Endothelial cell of umbilical vein (primary cell): Measurements from ENCODE around the gene UEVLD. TPM values are rescaled to one million over a fixed set of nuclear protein-coding genes. Genes with fewer than 3 reads are reported as not detected.
A peak's percentile ranks its signal among the peaks of the same experiment; 100 is the strongest.

Experiments
- Bru-seq: library from RNA; stranded (reverse); fragments of 400-500 nt; gene quantifications from one replicate; lab custom pipeline; 2021; lab: Mats Ljungman, UMichigan
- BruChase-seq, 2 experiments: library from RNA; stranded (reverse); fragments of 400-500 nt; gene quantifications; one replicate each; lab custom pipeline; 2021; lab: Mats Ljungman, UMichigan
- BruUV-seq: library from RNA; stranded (reverse); fragments of 400-500 nt; replicated peaks from 2 replicates; lab custom pipeline; 2021; lab: Mats Ljungman, UMichigan
- CTCF ChIA-PET: fragments of 300-600, 350-600 bp; sonication (Branson Sonifier 250); formaldehyde crosslinking; loops from one replicate; lab custom pipeline; 2021; ENCODE audit warnings: antibody characterized with exemption, inconsistent platforms; lab: Charles Lee
- POLR2A ChIA-PET: fragments of 300-600, 350-600 bp; sonication (Branson Sonifier 250); formaldehyde crosslinking; loops from one replicate; lab custom pipeline; 2021; ENCODE audit warnings: antibody characterized with exemption, inconsistent platforms; lab: Charles Lee
- DNase-seq: peaks from one replicate; pipeline ENCODE4 v3.0.0-alpha.2; 2011; ENCODE audit warnings: low read depth, low spot score
- FAIRE-seq: peaks from 2 replicates; lab custom pipeline; 2011; peaks lifted over from hg19 to GRCh38; lab: Jason Lieb, UNC
- H2AFZ ChIP-seq: 2 replicates; pipeline ENCODE4 v1.6.0; 2012; ENCODE audit warnings: low read depth, low read length, control low read depth, inconsistent platforms
- H3K27ac ChIP-seq: 2 replicates; pipeline ENCODE4 v1.5.1; 2011; ENCODE audit warnings: low read depth, mild to moderate bottlenecking, control low read depth, low read length, moderate library complexity; ENCODE audit not compliant: insufficient read depth
- H3K27me3 ChIP-seq, 2 experiments: 2 replicates each; pipeline versions ENCODE4 v1.6.0 to v1.6.1; 2011; ENCODE audit warnings: low read length in 2 of 2, mixed read lengths in 1 of 2; ENCODE audit not compliant: control insufficient read depth in 2 of 2, insufficient read depth in 2 of 2
- H3K36me3 ChIP-seq, 2 experiments: 2 replicates in 1 of 2; 3 replicates in 1 of 2; pipeline ENCODE4 v1.5.1; 2011; ENCODE audit warnings: low read length in 2 of 2, mild to moderate bottlenecking in 1 of 2, moderate library complexity in 1 of 2; ENCODE audit not compliant: control insufficient read depth in 2 of 2, insufficient read depth in 2 of 2; ENCODE audit errors: extremely low read depth in 1 of 2
- H3K4me1 ChIP-seq: 3 replicates; pipeline ENCODE4 v1.5.1; 2011; ENCODE audit warnings: mild to moderate bottlenecking, low read length; ENCODE audit not compliant: control insufficient read depth, insufficient read depth; ENCODE audit errors: extremely low read depth
- H3K4me2 ChIP-seq: 2 replicates; pipeline ENCODE4 v1.6.1; 2011; ENCODE audit warnings: low read length, control low read depth, mixed read lengths; ENCODE audit not compliant: insufficient read depth
- H3K4me3 ChIP-seq, 3 experiments: fragments of 200-600 bp in 1 of 3; sonication (generic), shearing (Covaris generic) in 1 of 3; replicated peaks in 1 of 3; 2 replicates each; pipeline ENCODE4 v1.5.1; 2011 to 2016; ENCODE audit warnings: control low read depth in 3 of 3, low read length in 3 of 3, mild to moderate bottlenecking in 2 of 3, inconsistent platforms in 1 of 3, low read depth in 1 of 3, moderate library complexity in 1 of 3; ENCODE audit not compliant: insufficient read depth in 1 of 3
- H3K79me2 ChIP-seq: 2 replicates; pipeline ENCODE4 v1.6.0; 2012; ENCODE audit warnings: low read length, inconsistent platforms; ENCODE audit not compliant: control insufficient read depth, insufficient read depth
- H3K9ac ChIP-seq: replicated peaks from 2 replicates; pipeline ENCODE3; 2011; ENCODE audit warnings: low read length, control low read depth; ENCODE audit not compliant: insufficient read depth; ENCODE audit errors: extremely low read depth
- H3K9me1 ChIP-seq: replicated peaks from 3 replicates; pipeline ENCODE4 v1.6.0; 2011; ENCODE audit warnings: mild to moderate bottlenecking, low read length; ENCODE audit not compliant: control insufficient read depth, insufficient read depth; ENCODE audit errors: extremely low read depth
- H3K9me3 ChIP-seq: replicated peaks from 2 replicates; pipeline ENCODE4 v1.5.1; 2012; ENCODE audit warnings: low read length, inconsistent platforms; ENCODE audit not compliant: control insufficient read depth, insufficient read depth
- H4K20me1 ChIP-seq: replicated peaks from 2 replicates; pipeline ENCODE3; 2011; ENCODE audit warnings: mild to moderate bottlenecking, low read length; ENCODE audit not compliant: control insufficient read depth, insufficient read depth; ENCODE audit errors: extremely low read depth
- FOS ChIP-seq: IDR thresholded peaks from 2 replicates; pipeline ENCODE4 v1.6.1; 2011; ENCODE audit warnings: mild to moderate bottlenecking, low read length, moderate library complexity, borderline replicate concordance; ENCODE audit not compliant: insufficient read depth
- JUN ChIP-seq: IDR thresholded peaks from 2 replicates; pipeline ENCODE4 v1.6.1; 2011; ENCODE audit warnings: borderline replicate concordance, low read depth; ENCODE audit not compliant: insufficient read length, insufficient read depth
- POLR2A ChIP-seq: IDR thresholded peaks from 2 replicates; pipeline ENCODE4 v1.6.1; 2012; ENCODE audit warnings: low read depth, mild to moderate bottlenecking, control low read depth, low read length
- POLR2AphosphoS5 ChIP-seq: IDR thresholded peaks from 2 replicates; pipeline ENCODE4 v1.6.1; 2012; ENCODE audit warnings: low read depth, mild to moderate bottlenecking, control low read depth, low read length, moderate library complexity; ENCODE audit not compliant: insufficient read depth
- dilution Hi-C: fragments of 300-500 bp; cut with MboI; formaldehyde crosslinking; loops from one replicate; pipeline ENCODE4 v1.15.0; 2019; ENCODE audit warnings: low sequenced_read_pairs; ENCODE audit not compliant: extremely low pct_ligation_motif_present
- intact Hi-C: fragments of 100-400 bp; cut with micrococcal nuclease; formaldehyde crosslinking; loops from one replicate; pipeline ENCODE4 v1.10.0; 2022
- long read RNA-seq: library from polyadenylated mRNA; stranded (forward); transcript quantifications from one replicate; pipeline ENCODE4 v2.0.0, GENCODE V29; 2021
- polyA minus RNA-seq, 3 experiments: library from RNA; depleted of rRNA, polyadenylated mRNA; stranded (reverse); fragments of >200 nt; gene quantifications; 1 replicate in 1 of 3; 2 replicates in 2 of 3; pipeline ENCODE4 v1.2.3, GENCODE V29; 2011
- polyA plus RNA-seq, 4 experiments: library from polyadenylated mRNA; depleted of rRNA in 3 of 4; stranded (reverse) in 3 of 4; unstranded in 1 of 4; fragments of >200 nt; gene quantifications; 2 replicates each; pipeline versions ENCODE4 v1.2.1 to v1.2.3, GENCODE V29; 2011 to 2012; ENCODE audit warnings: missing spikeins in 1 of 4
- total RNA-seq: library from RNA; stranded (reverse); gene quantifications from 2 replicates; pipeline ENCODE4 v1.2.3, GENCODE V29; 2021
- TF ChIP-seq, protein P1 (sequence below): IDR thresholded peaks from 2 replicates; pipeline ENCODE4 v1.6.1; 2011; ENCODE audit not compliant: insufficient read depth, insufficient read length

Gene UEVLD
- total RNA-seq (19.1 and 22.5 TPM in 2 replicates), polyA plus RNA-seq (8.0 and 9.2 TPM in 2 replicates), polyA minus RNA-seq (15.7 and 19.2 TPM in 2 replicates), Bru-seq, nascent RNA (percentile 71 among the genes with signal in this experiment), BruChase-seq, experiment 1, labeled RNA remaining after a 6-hour chase (percentile 71 among the genes with signal in this experiment), BruChase-seq, experiment 2, labeled RNA remaining after a 2-hour chase (percentile 72 among the genes with signal in this experiment)
- 9.5 and 12.1 TPM in 2 replicates for polyA plus RNA-seq (2011; cell fraction: cytosol; rRNA removed)
- polyA plus RNA-seq (2011; cell fraction: nucleus; rRNA removed), result 11.5 and 13.9 TPM in 2 replicates
- polyA plus RNA-seq (2012), result 17.0 and 21.0 TPM in 2 replicates
- 11.8 TPM for polyA minus RNA-seq (2011; cell fraction: cytosol; rRNA and poly(A)+ RNA removed)
- 7.3 and 12.1 TPM in 2 replicates for polyA minus RNA-seq (2011; cell fraction: nucleus; rRNA and poly(A)+ RNA removed)
- long read RNA-seq, full-length matches to known transcripts, result 14 of 18 reads
- long read RNA-seq, partial matches to known transcripts, result 2 of 18 reads
- long read RNA-seq, other reads (novel, unspliced or antisense), result 2 of 18 reads

DNA sequence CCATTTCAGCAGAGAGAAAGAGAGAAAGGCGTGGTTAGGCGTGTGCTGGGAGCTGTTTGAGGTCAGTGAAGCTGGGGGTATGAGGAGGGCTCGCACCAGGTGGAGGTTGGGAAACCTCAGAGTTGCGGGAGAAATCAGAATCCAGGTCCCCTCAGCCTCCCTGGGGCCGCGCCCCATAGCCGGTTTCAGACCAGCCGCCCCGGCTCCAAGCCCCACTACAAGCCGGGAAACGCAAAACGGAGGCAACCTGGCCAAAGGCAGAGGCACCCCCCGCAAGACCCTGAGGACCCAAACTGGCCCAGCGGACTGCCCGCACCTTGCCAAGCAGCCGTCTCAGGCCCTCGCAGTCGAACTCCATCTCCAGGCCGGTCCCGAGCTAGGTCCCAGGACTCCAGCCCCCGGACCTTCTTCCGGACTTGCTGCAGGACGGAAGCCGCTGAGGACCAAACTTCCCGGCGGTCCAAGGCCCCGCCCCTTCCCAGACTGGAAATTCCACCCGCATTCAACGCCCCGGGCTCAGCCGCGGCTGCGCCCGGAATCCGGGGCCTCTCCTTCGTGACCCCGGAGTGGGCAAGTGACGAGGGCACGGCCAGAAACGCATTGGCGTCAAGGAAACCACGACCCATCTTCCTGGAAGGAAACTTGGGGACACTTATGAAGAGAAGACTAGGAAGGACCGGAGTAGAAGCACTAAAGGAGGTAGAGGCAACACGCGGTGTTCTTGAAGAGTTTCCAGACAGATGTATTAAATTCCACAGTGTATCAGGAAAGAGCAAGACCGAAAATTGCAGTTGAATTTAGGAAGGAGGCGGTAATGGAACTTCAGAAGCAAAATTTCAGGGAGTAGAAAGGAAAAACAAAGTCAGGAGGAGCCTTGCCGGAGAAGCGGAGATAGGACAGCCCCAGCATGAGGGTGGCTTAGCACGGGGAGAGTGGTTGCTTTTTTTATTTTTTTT is at the start of gene UEVLD:
Gene UEVLD (minus strand): TSS at position 438 of the 956 bp plus-strand sequence. CDS start 80 bp downstream, at position 358.
- H3K79me2 ChIP-seq, result peaks cover 36% of the 10 kb centered on the region
- CTCF ChIA-PET, result interaction anchor here (0.5 to 1.5 kb wide), 3 partner anchors 48 to 244 kb away, joined by 3 read pairs; no protein-coding TSS in a partner anchor
- peak within 1 kb of the TSS; percentile 90 for H2AFZ ChIP-seq

More for the DNA sequence above, at the start of gene UEVLD:
- peak within 1 kb of the TSS; percentile 91 to 98 (median 94) for H3K4me3 ChIP-seq
- DNase-seq, result peak; percentile 88
- no peaks in the 10 kb centered on the region for H3K9me3 ChIP-seq
- peak within 1 kb of the TSS; percentile 86 for H3K9ac ChIP-seq
- BruUV-seq, result TSS peak; percentile 69
- TF ChIP-seq POLR2AphosphoS5 (peak; percentile 94), POLR2A (peak; percentile 87), FOS (no peak), JUN (no peak)
- TF ChIP-seq, protein P1, sequence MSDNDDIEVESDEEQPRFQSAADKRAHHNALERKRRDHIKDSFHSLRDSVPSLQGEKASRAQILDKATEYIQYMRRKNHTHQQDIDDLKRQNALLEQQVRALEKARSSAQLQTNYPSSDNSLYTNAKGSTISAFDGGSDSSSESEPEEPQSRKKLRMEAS, result no peak
- intact Hi-C loops (loop anchor here (1.0 to 2.0 kb wide), 3 partner anchors 46 to 266 kb away; partner anchors contain the start of genes GTF2H1, HPS5, SPTY2D1 and TSG101), dilution Hi-C loops (no loop called here)
- H3K27me3 ChIP-seq, result no peaks in the 10 kb centered on the region
- H3K36me3 ChIP-seq, result no peaks in the 10 kb centered on the region
- FAIRE-seq, result peak; percentile 93
- no peaks in the 10 kb centered on the region for H4K20me1 ChIP-seq
- H3K27ac ChIP-seq, result peak within 1 kb of the TSS; percentile 65
- H3K9me1 ChIP-seq, result no peaks in the 10 kb centered on the region
- peak within 1 kb of the TSS; percentile 95 for H3K4me2 ChIP-seq
- peaks cover 17% of the 10 kb centered on the region for H3K4me1 ChIP-seq
- POLR2A ChIA-PET, result interaction anchor here (1.3 to 2.1 kb wide), 2 partner anchors 45 to 62 kb away, joined by 4 to 9 read pairs; partner anchors contain the start of genes SPTY2D1 and TSG101
